Measurements from ENCODE around the gene CPA5. TPM values are rescaled to one million over a fixed set of nuclear protein-coding genes. Genes with fewer than 3 reads are reported as not detected.

The CPA5 gene
- polyA plus RNA-seq, 1 of the 3 experiments (the other 2 are of a cell fraction): 1.3 TPM

DNA sequence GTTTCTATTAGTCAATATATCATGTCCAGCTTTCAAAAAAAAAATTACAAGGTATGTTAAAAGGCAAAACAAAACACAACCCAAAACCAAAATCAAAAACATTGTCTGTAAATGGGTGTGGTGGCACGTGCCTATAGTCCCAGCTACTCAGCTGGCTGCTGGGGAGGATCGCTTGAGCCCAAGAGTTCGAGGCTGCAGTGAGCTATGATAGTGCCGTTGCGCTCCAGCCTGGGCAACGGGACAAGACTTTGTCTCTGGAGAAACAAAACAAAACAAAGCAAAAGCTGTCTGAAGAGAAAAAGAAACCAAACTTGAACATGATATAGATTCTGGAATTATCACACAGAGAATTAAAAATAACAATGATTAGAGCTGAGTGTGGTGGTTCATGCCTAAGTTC, 10.3 kb upstream of the CPA5 start (continued):
- TF ChIP-seq CTCF (IDR thresholded peaks at IDR 0.05): no peak

GRCh38 chr7:130337410-130337971, 7.1 kb upstream of the CPA5 start:
- CTCF ChIA-PET: interaction anchor here (0.6 to 2.1 kb wide), 3 partner anchors 10 to 34 kb away, joined by 3 to 8 read pairs (median 3); no protein-coding TSS in a partner anchor
- H3K9me3 ChIP-seq: no peaks in the 10 kb centered on the region
- H3K27me3 ChIP-seq (ENCODE audit: insufficient read depth): no peaks in the 10 kb centered on the region
- no peak overlapping the region for H3K27ac ChIP-seq (ENCODE audit: low read depth in 2 of 2, low read length in 1 of 2)
- H3K9me2 ChIP-seq: no peaks in the 10 kb centered on the region
- no peaks in the 10 kb centered on the region for H3K36me3 ChIP-seq (replicated peaks in 1 of 2; ENCODE audit: control insufficient read depth in 1 of 2, insufficient read depth in 2 of 2, low read length in 1 of 2)
- H3K4me1 ChIP-seq (ENCODE audit: control insufficient read depth in 1 of 2, insufficient read depth in 2 of 2, low read depth in 1 of 2, low read length in 1 of 2): no peaks in the 10 kb centered on the region; a peak in 1 of 4 replicates
- POLR2A ChIA-PET: interaction anchor here (1.1 kb wide), 1 partner anchor 132 kb away, joined by 3 read pairs; the partner anchor contains the start of gene TMEM209
- H2AFZ ChIP-seq (ENCODE audit: low read depth): no peak overlapping the region
- no peaks in the 10 kb centered on the region for H3F3A ChIP-seq (replicated peaks; ENCODE audit: insufficient read depth)
- H3K4me2 ChIP-seq: no peak overlapping the region
- H3K4me3 ChIP-seq (ENCODE audit: low read depth in 2 of 2, low read length in 1 of 2): no peak overlapping the region
- no peak overlapping the region for H3K9ac ChIP-seq
- TF ChIP-seq FOXJ3 (CRISPR knock-in tag; IDR thresholded peaks at IDR 0.05) (no peak), YY1 (IDR thresholded peaks at IDR 0.05; ENCODE audit: low read depth) (no peak), NFIC (IDR thresholded peaks at IDR 0.05; ENCODE audit: borderline replicate concordance) (no peak), CHD2 (IDR thresholded peaks at IDR 0.05; ENCODE audit: low read length, partially characterized antibody) (no peak), MAX (IDR thresholded peaks at IDR 0.05; ENCODE audit: low read depth) (no peak), ZBTB33 (IDR thresholded peaks at IDR 0.05; ENCODE audit: borderline replicate concordance, low read depth) (no peak), FOXM1 (IDR thresholded peaks at IDR 0.05; ENCODE audit: low read depth) (no peak), TCF12 (IDR thresholded peaks at IDR 0.05) (no peak), PBX3 (IDR thresholded peaks at IDR 0.05) (no peak), JUND (IDR thresholded peaks at IDR 0.05) (no peak), POLR2AphosphoS5 (IDR thresholded peaks at IDR 0.05; ENCODE audit: low read depth, low read length) (no peak), EZH2phosphoT487 (IDR thresholded peaks at IDR 0.05; ENCODE audit: borderline replicate concordance, low read depth) (no peak), RCOR1 (IDR thresholded peaks at IDR 0.05; ENCODE audit: low read length) (no peak), RAD21 (IDR thresholded peaks at IDR 0.05; ENCODE audit: low read length) (no peak), IRF3 (IDR thresholded peaks at IDR 0.05; ENCODE audit: low read depth, low read length) (no peak), GABPA (IDR thresholded peaks at IDR 0.05; ENCODE audit: low read depth) (no peak), GATA2 (CRISPR knock-in tag; IDR thresholded peaks at IDR 0.05) (no peak), RFX5 (IDR thresholded peaks at IDR 0.05; ENCODE audit: low read length) (no peak), FOSL2 (IDR thresholded peaks at IDR 0.05; ENCODE audit: borderline replicate concordance, low read depth) (no peak)
- TF ChIP-seq, protein P1, sequence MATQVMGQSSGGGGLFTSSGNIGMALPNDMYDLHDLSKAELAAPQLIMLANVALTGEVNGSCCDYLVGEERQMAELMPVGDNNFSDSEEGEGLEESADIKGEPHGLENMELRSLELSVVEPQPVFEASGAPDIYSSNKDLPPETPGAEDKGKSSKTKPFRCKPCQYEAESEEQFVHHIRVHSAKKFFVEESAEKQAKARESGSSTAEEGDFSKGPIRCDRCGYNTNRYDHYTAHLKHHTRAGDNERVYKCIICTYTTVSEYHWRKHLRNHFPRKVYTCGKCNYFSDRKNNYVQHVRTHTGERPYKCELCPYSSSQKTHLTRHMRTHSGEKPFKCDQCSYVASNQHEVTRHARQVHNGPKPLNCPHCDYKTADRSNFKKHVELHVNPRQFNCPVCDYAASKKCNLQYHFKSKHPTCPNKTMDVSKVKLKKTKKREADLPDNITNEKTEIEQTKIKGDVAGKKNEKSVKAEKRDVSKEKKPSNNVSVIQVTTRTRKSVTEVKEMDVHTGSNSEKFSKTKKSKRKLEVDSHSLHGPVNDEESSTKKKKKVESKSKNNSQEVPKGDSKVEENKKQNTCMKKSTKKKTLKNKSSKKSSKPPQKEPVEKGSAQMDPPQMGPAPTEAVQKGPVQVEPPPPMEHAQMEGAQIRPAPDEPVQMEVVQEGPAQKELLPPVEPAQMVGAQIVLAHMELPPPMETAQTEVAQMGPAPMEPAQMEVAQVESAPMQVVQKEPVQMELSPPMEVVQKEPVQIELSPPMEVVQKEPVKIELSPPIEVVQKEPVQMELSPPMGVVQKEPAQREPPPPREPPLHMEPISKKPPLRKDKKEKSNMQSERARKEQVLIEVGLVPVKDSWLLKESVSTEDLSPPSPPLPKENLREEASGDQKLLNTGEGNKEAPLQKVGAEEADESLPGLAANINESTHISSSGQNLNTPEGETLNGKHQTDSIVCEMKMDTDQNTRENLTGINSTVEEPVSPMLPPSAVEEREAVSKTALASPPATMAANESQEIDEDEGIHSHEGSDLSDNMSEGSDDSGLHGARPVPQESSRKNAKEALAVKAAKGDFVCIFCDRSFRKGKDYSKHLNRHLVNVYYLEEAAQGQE (IDR thresholded peaks at IDR 0.05; ENCODE audit: low read depth, low read length): no peak
- no peaks in the 10 kb centered on the region for H3K79me2 ChIP-seq (ENCODE audit: insufficient read depth)
- no peaks in the 10 kb centered on the region for H4K20me1 ChIP-seq (ENCODE audit: insufficient read depth)
- no peak for DNase-seq
- 66% methylated on average over 5 of the region's 6 CpGs for WGBS (ENCODE audit: low lambda C conversion rate)

Measured in SK-N-SH (cell line).